Neural progenitor cell (in vitro differentiated cells): ENCODE results near the gene C1QC. TPM values are rescaled to one million over a fixed set of nuclear protein-coding genes. Genes with fewer than 3 reads are reported as not detected.
"Not testable (repeated sequence)": the region's sequence is repeated elsewhere in the genome, so short reads cannot be mapped to it uniquely, and the experiment has no call there.

Experiments
- DNase-seq: peaks from one replicate; pipeline ENCODE4 v3.0.0-alpha.2; 2016; ENCODE audit warnings: low spot score
- H2AFZ ChIP-seq: fragments of 200-600 bp; sonication (generic); replicated peaks from 2 replicates; pipeline ENCODE4 v1.6.1; 2016; ENCODE audit warnings: antibody characterized with exemption
- H3F3A ChIP-seq: fragments of 200-600 bp; sonication (generic); 2 replicates; pipeline ENCODE4 v1.6.1; 2016; ENCODE audit warnings: antibody characterized with exemption, low read depth
- H3K27ac ChIP-seq: fragments of 200-600 bp; sonication (generic); 2 replicates; pipeline ENCODE4 v1.5.1; 2016; ENCODE audit warnings: mild to moderate bottlenecking
- H3K27me3 ChIP-seq: fragments of 200-600 bp; sonication (generic); 2 replicates; pipeline ENCODE4 v1.6.1; 2016; ENCODE audit warnings: mild to moderate bottlenecking, moderate library complexity
- H3K36me3 ChIP-seq: fragments of 200-600 bp; sonication (generic); 2 replicates; pipeline ENCODE4 v1.5.1; 2016
- H3K4me1 ChIP-seq: fragments of 200-600 bp; sonication (generic); 2 replicates; pipeline ENCODE4 v1.6.1; 2016; ENCODE audit warnings: mixed run types
- H3K4me2 ChIP-seq: fragments of 200-600 bp; sonication (generic); 2 replicates; pipeline ENCODE4 v1.6.1; 2016
- H3K4me3 ChIP-seq: fragments of 200-600 bp; sonication (generic); 2 replicates; pipeline ENCODE4 v1.5.1; 2016
- H3K79me2 ChIP-seq: fragments of 200-600 bp; sonication (generic); 2 replicates; pipeline ENCODE4 v1.6.1; 2016; ENCODE audit warnings: low read depth
- H3K9ac ChIP-seq: fragments of 200-600 bp; sonication (generic); 2 replicates; pipeline ENCODE4 v1.6.1; 2016
- H3K9me3 ChIP-seq: fragments of 200-600 bp; sonication (generic); 2 replicates; pipeline ENCODE4 v1.5.1; 2016; ENCODE audit warnings: low read depth
- H4K20me1 ChIP-seq: fragments of 200-600 bp; sonication (generic); 2 replicates; pipeline ENCODE4 v1.6.1; 2016; ENCODE audit warnings: low read depth
- H3K27ac Mint-ChIP-seq: 3 replicates; pipeline ENCODE4 v1.8.0; 2021; ENCODE audit warnings: mixed read lengths
- H3K27me3 Mint-ChIP-seq: 2 replicates; pipeline ENCODE4 v1.8.0; 2022; ENCODE audit warnings: low read depth, mild to moderate bottlenecking, inconsistent platforms, moderate library complexity, mixed read lengths; ENCODE audit not compliant: insufficient read depth
- H3K36me3 Mint-ChIP-seq: 3 replicates; pipeline ENCODE4 v1.8.0; 2021; ENCODE audit warnings: mixed read lengths
- H3K4me1 Mint-ChIP-seq: 3 replicates; pipeline ENCODE4 v1.8.0; 2021; ENCODE audit warnings: mixed read lengths
- H3K4me3 Mint-ChIP-seq: 3 replicates; pipeline ENCODE4 v1.8.0; 2021; ENCODE audit warnings: mild to moderate bottlenecking, moderate library complexity, mixed read lengths
- H3K9me3 Mint-ChIP-seq: 3 replicates; pipeline ENCODE4 v1.8.0; 2020; ENCODE audit warnings: mixed read lengths
- CTCF ChIP-seq: fragments of 200-600 bp; sonication (generic); IDR thresholded peaks from 2 replicates; pipeline ENCODE4 v1.5.1; 2017; ENCODE audit warnings: antibody characterized with exemption, mild to moderate bottlenecking
- EZH2 ChIP-seq: fragments of 200-600 bp; sonication (generic); IDR thresholded peaks from 2 replicates; pipeline ENCODE4 v1.6.1; 2017; ENCODE audit warnings: antibody characterized with exemption, mild to moderate bottlenecking, moderate library complexity
- EZH2phosphoT487 ChIP-seq: fragments of 200-600 bp; sonication (generic); IDR thresholded peaks from 2 replicates; pipeline ENCODE4 v1.6.1; 2017; ENCODE audit warnings: antibody characterized with exemption
- total RNA-seq: library from RNA; depleted of rRNA; stranded (reverse); fragments of >200 nt; gene quantifications from 2 replicates; pipeline ENCODE4 v1.2.3, GENCODE V29; 2015; ENCODE audit warnings: low replicate concordance

The C1QC gene
- total RNA-seq, 1 donor from 2014 or later, result not detected

- peak overlapping the region; percentile 70 for H3K4me3 Mint-ChIP-seq
- H3K4me1 Mint-ChIP-seq, result peaks cover 56% of the 10 kb centered on the region
- H3K27ac Mint-ChIP-seq, result peak overlapping the region; percentile 92
Observed at GRCh38 chr1:22673486-22674409, 30.3 kb downstream of the C1QC start.

GRCh38 chr1:22674410-22674749, 30.9 kb downstream of the C1QC start:
- Histone ChIP-seq H3K36me3 (no peaks in the 10 kb centered on the region), H3K27ac (no peak overlapping the region), H3K27me3 (no peaks in the 10 kb centered on the region), H3K4me1 (peaks cover 32% of the 10 kb centered on the region), H4K20me1 (no peaks in the 10 kb centered on the region), H2AFZ (no peak overlapping the region), H3K9me3 (no peaks in the 10 kb centered on the region), H3K79me2 (no peaks in the 10 kb centered on the region), H3K4me3 (no peak overlapping the region), H3F3A (peaks cover 49% of the 10 kb centered on the region), H3K4me2 (no peak overlapping the region), H3K9ac (no peak overlapping the region)
- TF ChIP-seq EZH2 (no peak), EZH2phosphoT487 (no peak), CTCF (no peak)
- no peaks in the 10 kb centered on the region for H3K36me3 Mint-ChIP-seq
- H3K4me1 Mint-ChIP-seq, result peaks cover 53% of the 10 kb centered on the region
- H3K27ac Mint-ChIP-seq, result peak overlapping the region; percentile 92
- no peaks in the 10 kb centered on the region for H3K9me3 Mint-ChIP-seq
- no peak overlapping the region for H3K4me3 Mint-ChIP-seq
- peaks cover 11% of the 10 kb centered on the region for H3K27me3 Mint-ChIP-seq
- no peak for DNase-seq

More at GRCh38 chr1:22673486-22674409, 30.3 kb downstream of the C1QC start:
- peaks cover 31% of the 10 kb centered on the region for H3K4me1 ChIP-seq
- H3K9ac ChIP-seq, result no peak overlapping the region
- no peaks in the 10 kb centered on the region for H3K27me3 ChIP-seq
- H2AFZ ChIP-seq, result no peak overlapping the region
- H3F3A ChIP-seq, result peaks cover 42% of the 10 kb centered on the region
- no peaks in the 10 kb centered on the region for H3K36me3 ChIP-seq
- peak overlapping the region; percentile 18 for H3K4me3 ChIP-seq
- TF ChIP-seq CTCF, result peak; percentile 95
- no peak for TF ChIP-seq EZH2phosphoT487
- TF ChIP-seq EZH2, result no peak
- Mint-ChIP-seq H3K27me3 (peaks cover 15% of the 10 kb centered on the region), H3K36me3 (no peaks in the 10 kb centered on the region), H3K9me3 (no peaks in the 10 kb centered on the region)
- H3K4me2 ChIP-seq, result peak overlapping the region; percentile 68
- no peak overlapping the region for H3K27ac ChIP-seq
- no peaks in the 10 kb centered on the region for H3K79me2 ChIP-seq
- no peaks in the 10 kb centered on the region for H3K9me3 ChIP-seq
- H4K20me1 ChIP-seq, result no peaks in the 10 kb centered on the region
- peak; percentile 93 for DNase-seq

- Mint-ChIP-seq H3K4me1 (peaks cover 47% of the 10 kb centered on the region), H3K27ac (peak overlapping the region; percentile 81)
- not testable (repeated sequence) for H3K4me3 Mint-ChIP-seq, DNase-seq, H3K27me3 ChIP-seq, H3K9ac ChIP-seq, H4K20me1 ChIP-seq, H3K9me3 ChIP-seq, H3K79me2 ChIP-seq, H3K36me3 Mint-ChIP-seq, H3K4me3 ChIP-seq, H2AFZ ChIP-seq, H3K27ac ChIP-seq, H3K4me2 ChIP-seq, H3K27me3 Mint-ChIP-seq, H3K36me3 ChIP-seq, H3K9me3 Mint-ChIP-seq
- H3F3A ChIP-seq, result peaks cover 59% of the 10 kb centered on the region
- H3K4me1 ChIP-seq, result peaks cover 37% of the 10 kb centered on the region
Observed at GRCh38 chr1:22676151-22676550, 32.7 kb downstream of the C1QC start.
